Superior temporal gyrus (tissue), 1 donor: ENCODE measurements around the gene INIP.

Experiments
- DNase-seq: peaks from one replicate; pipeline ENCODE4 v3.0.0-alpha.2; 2016; ENCODE audit errors: extremely low spot score

Gene INIP, protein sequence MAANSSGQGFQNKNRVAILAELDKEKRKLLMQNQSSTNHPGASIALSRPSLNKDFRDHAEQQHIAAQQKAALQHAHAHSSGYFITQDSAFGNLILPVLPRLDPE

GRCh38 chr9:112717661-112718331 is at the start of gene INIP:
TSS of gene INIP (minus strand) at chr9:112718117. CDS start at chr9:112716485, 1,632 bp downstream.
- DNase-seq: peak; percentile 98

- DNase-seq: no peak
Observed at GRCh38 chr9:112765281-112765680, 47.4 kb upstream of the INIP start.

- DNase-seq: no peak
Observed at GRCh38 chr9:112764837-112765236, 46.9 kb upstream of the INIP start.

GRCh38 chr9:112764344-112764743 is 46.4 kb upstream of the INIP start:
- no peak for DNase-seq

- DNase-seq: no peak
Observed at GRCh38 chr9:112762726-112763518, 45.0 kb upstream of the INIP start.

DNA sequence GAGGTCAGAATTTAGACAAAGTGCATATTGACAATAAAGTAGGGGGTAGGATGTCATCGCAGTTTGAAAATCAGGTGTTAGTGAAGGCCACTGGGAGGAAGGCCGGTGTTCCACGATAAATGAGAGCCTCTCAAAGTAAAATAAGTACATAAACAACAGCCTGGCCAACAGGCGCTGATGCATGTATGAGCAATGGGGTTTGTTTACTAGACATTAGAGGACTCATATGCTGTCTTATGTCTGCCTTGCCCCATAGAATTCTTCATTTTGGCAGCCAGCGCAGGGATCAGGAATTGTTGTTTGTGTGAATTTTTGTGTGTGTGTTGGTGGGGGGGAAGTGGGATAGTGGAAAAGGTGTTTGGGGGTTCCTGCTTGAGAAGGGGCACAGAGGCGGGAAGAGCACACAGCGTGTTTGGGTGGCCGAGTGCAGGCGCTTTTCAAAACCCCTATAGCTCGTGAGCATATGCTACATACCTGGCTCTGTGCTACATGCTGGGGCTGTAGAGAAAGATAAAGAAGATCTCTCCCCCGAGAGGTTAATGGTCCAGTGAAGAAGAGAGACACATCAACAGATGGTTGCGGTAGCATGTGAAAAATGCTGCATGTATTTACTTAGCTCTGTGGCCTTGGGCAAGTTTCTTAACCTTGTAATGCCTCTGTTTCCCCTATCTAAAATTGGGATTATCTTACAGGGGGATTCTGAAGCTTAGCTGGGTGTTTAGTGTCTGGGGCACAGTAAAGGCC is 44.2 kb upstream of the INIP start:
- no peak for DNase-seq

DNA sequence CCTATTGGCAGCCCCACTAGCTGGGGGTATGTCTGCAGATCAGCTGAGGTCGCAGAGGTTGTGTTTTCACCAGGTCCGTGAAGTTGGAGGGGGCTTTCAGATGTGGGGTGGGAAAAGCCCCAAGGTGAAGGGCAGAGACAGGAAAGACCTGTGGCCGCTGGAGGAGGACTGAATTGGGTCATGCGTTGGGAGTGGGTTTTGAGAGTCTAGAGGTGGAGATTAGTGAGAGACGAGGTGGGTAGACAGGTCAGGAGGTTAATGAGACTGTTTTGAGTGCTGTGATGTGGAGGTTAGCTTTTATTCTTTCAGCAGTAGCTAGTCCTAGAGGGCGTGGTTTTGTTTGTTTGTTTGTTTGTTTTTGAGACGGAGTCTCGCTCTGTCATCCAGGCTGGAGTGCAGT is 42.9 kb upstream of the INIP start:
- no peak for DNase-seq

- no peak for DNase-seq
Observed at GRCh38 chr9:112757940-112758339, 40.0 kb upstream of the INIP start.

- peak; percentile 63 for DNase-seq
Observed at GRCh38 chr9:112757282-112757883, 39.5 kb upstream of the INIP start.

DNA sequence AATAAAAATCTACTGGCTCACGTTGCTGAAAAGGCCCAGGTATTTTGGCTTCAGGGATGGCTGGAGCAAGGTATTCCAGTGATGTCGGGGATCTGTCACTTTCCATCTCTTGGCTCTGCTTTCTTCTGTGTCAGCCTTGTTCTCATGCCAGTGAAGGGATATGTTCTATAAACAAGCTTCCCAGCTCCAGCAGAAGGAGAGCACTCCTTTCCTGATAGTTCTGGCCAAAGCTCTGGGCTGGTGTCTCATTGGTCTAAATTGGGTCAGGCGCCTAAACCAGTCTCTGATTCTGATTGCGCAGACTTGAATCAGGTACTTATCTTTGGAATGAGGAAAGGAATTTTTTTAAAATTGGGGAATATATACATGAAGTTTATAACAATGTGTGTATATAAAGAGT is 37.8 kb upstream of the INIP start:
- peak; percentile 29 for DNase-seq

- peak; percentile 22 for DNase-seq
Observed at GRCh38 chr9:112755016-112755427, 37.1 kb upstream of the INIP start.

- DNase-seq: no peak
Observed at GRCh38 chr9:112754578-112754977, 36.7 kb upstream of the INIP start.

GRCh38 chr9:112753725-112754124 is 35.8 kb upstream of the INIP start:
- no peak for DNase-seq

GRCh38 chr9:112752334-112753125 is 34.6 kb upstream of the INIP start:
- no peak for DNase-seq

DNA sequence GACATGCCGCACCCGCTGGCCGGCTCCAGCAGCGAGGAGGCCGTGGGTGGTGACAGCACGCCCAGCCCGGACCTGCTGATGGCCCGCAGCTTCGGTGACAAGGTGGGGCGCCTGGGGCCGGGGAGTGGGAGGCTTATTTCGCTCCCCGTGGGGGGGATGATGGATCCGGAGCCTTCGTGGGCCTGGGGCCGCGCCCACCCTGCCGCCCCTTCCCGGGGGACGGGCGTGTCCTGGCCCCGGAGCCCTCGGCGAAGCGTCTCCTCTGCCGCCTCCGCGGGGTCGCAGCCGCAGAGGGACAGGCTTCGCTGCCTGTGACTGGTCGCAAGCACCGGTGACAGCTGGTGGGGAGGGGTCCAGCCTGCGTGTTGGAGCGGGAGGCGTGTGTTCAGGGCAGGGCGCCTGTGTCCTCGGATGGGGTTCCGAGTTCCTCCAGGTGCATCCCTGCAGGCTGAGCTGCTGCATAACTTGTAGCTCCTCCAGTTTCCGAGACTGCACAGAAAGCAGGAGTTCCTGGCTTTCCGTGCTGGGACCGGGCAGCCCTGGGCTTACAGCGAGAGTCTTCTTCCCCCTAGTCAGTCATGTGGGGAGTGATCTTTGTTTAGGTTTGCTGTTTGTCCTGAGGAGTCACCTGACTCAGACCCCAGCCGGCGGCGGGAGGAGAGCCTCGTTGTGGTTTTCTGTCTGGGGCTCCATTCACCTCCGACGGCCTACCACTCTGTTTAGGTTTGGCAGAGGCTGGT is 33.3 kb upstream of the INIP start:
- DNase-seq: peak; percentile 71

DNA sequence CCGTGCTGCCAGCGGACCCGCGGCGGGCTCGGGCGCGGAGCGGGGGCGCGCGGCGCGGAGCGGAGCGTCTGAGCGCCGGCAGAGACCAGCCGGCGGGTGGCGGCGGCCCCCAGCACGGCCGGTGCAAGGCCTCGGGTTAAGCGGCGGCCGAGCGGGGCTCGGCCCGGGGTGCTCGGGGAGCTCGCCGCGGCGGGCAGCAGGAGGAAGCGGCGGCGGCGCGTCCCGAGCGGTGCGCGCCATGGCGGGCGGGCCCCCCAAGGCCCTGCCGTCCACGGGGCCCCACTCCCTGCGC is 32.8 kb upstream of the INIP start:
- no peak for DNase-seq

- peak; percentile 79 for DNase-seq
Observed at GRCh38 chr9:112750016-112750763, 32.3 kb upstream of the INIP start, which contains the start of gene SNX30. TSS of gene SNX30 (plus strand) at chr9:112750760. CDS start at chr9:112751002, 242 bp downstream.

GRCh38 chr9:112747094-112747493 is 29.2 kb upstream of the INIP start:
- DNase-seq: peak; percentile 97

DNA sequence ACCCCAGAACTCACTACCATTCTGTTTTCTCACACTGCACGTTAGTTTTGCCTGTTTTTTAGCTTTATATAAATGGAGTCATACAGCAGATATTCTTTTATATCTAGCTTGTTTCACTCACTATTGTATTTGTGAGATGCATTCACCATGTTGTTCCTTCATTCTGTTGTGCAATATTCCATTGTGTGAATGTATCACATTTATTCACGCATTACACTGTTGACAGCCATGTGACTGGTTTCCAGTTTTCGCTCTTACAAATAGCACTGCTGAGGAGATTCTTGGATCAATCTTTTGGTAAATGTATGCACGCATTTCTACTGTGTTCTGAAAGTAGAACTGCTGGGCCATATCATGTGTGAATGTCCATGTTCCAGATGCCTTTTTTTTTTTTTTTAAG is 26.3 kb upstream of the INIP start:
- DNase-seq: no peak
